Body of pancreas (tissue), 4 donors: Measurements from ENCODE around the gene GSTK1. TPM values are rescaled to one million over a fixed set of nuclear protein-coding genes. Genes with fewer than 3 reads are reported as not detected.

Experiments
- ATAC-seq: fragments of 150-250 bp; one replicate; pipeline ENCODE4 v1.9.1; 2016
- DNase-seq, 4 donors: peaks; one replicate each; pipeline ENCODE4 v3.0.0-alpha.2; 2019
- H3K27ac ChIP-seq, 4 donors: fragments of 200-600 bp; sonication (generic); 1 replicate in 3 of 4; 2 replicates in 1 of 4; pipeline versions ENCODE4 v1.5.1 to v1.6.1; 2016 to 2019; ENCODE audit warnings: mild to moderate bottlenecking in 1 of 4, mixed read lengths in 1 of 4, moderate library complexity in 1 of 4
- H3K27me3 ChIP-seq, 2 donors: fragments of 200-600 bp; sonication (generic); one replicate each; pipeline ENCODE4 v1.6.0; 2016; ENCODE audit warnings: mild to moderate bottlenecking in 1 of 2
- H3K36me3 ChIP-seq, 2 donors: fragments of 200-600 bp; sonication (generic); replicated peaks in 1 of 2; 2 replicates each; pipeline ENCODE4 v1.5.1; 2016; ENCODE audit warnings: low read depth in 2 of 2; ENCODE audit not compliant: insufficient read depth in 1 of 2
- H3K4me1 ChIP-seq: fragments of 200-600 bp; sonication (generic); one replicate; pipeline ENCODE4 v1.6.0; 2016
- H3K4me3 ChIP-seq, 2 donors: fragments of 200-600 bp; sonication (generic); 1 replicate in 1 of 2; 2 replicates in 1 of 2; pipeline ENCODE4 v1.5.1; 2016 to 2019
- H3K9me3 ChIP-seq, 3 donors: fragments of 200-600 bp; sonication (generic); 1 replicate in 2 of 3; 2 replicates in 1 of 3; pipeline ENCODE4 v1.5.1; 2016
- CTCF ChIP-seq, 7 experiments: fragments of 450-650 bp in 4 of 7; fragments of 200-600 bp in 3 of 7; sonication (generic) in 3 of 7; IDR thresholded peaks; one replicate each; pipeline ENCODE4 v1.5.1; 2016 to 2019; ENCODE audit warnings: antibody characterized with exemption in 7 of 7
- POLR2A ChIP-seq, 3 donors: fragments of 450-650 bp; IDR thresholded peaks; one replicate each; pipeline ENCODE4 v1.6.1; 2016; ENCODE audit warnings: antibody characterized with exemption in 3 of 3, mild to moderate bottlenecking in 2 of 3
- WGBS, 2 donors: methylation state at CpG; one replicate each; pipeline ENCODE4 v1.1.5; 2017; 5-methylcytosine and 5-hydroxymethylcytosine counted together
- intact Hi-C: fragments of 100-400 bp; cut with DNase I; formaldehyde crosslinking; loops from one replicate; pipeline ENCODE4 v1.15.1; 2023
- total RNA-seq, 2 donors: library from RNA; depleted of rRNA; stranded (reverse); fragments of >200 nt; gene quantifications; one replicate each; pipeline ENCODE4 v1.1.0, GENCODE V29; 2016

GSTK1 gene
- total RNA-seq, 2 donors from 2014 or later, result 75.8 to 109 TPM

GRCh38 chr7:143280566-143280965 is 17.3 kb downstream of the GSTK1 start:
- ATAC-seq (no peak), DNase-seq (no peak)
- no peaks in the 10 kb centered on the region for H3K9me3 ChIP-seq
- no peak overlapping the region for H3K4me3 ChIP-seq
- TF ChIP-seq CTCF (IDR thresholded peaks at IDR 0.05) (no peak), POLR2A (IDR thresholded peaks at IDR 0.05) (no peak)
- WGBS, 2 donors, result 77 to 83% methylated on average over 2 of the region's 2 CpGs
- no peaks in the 10 kb centered on the region for H3K36me3 ChIP-seq
- H3K27ac ChIP-seq, result peak overlapping the region in 3 of 4 donors; percentile 75 to 78 (median 77)
- no peaks in the 10 kb centered on the region for H3K27me3 ChIP-seq
- H3K4me1 ChIP-seq, result peaks cover 43% of the 10 kb centered on the region
- intact Hi-C loops, result no loop called here

GRCh38 chr7:143281529-143281928 is 18.3 kb downstream of the GSTK1 start:
- Histone ChIP-seq H3K27me3 (no peaks in the 10 kb centered on the region), H3K4me1 (peaks cover 51% of the 10 kb centered on the region), H3K36me3 (no peaks in the 10 kb centered on the region), H3K4me3 (no peak overlapping the region), H3K9me3 (no peaks in the 10 kb centered on the region), H3K27ac (no peak overlapping the region)
- TF ChIP-seq POLR2A (IDR thresholded peaks at IDR 0.05) (no peak), CTCF (IDR thresholded peaks at IDR 0.05) (no peak)
- intact Hi-C loops, result no loop called here
- DNase-seq (no peak), ATAC-seq (no peak)
- 73 to 79% methylated on average over 2 of the region's 2 CpGs for WGBS, 2 donors

- H3K4me1 ChIP-seq, result peaks cover 54% of the 10 kb centered on the region
- H3K36me3 ChIP-seq, result no peaks in the 10 kb centered on the region
- 90 to 97% methylated on average over 8 of the region's 8 CpGs for WGBS, 2 donors
- ATAC-seq (no peak), DNase-seq (no peak)
- H3K27ac ChIP-seq, result no peak overlapping the region
- H3K9me3 ChIP-seq, result no peaks in the 10 kb centered on the region
- H3K4me3 ChIP-seq, result no peak overlapping the region
- TF ChIP-seq POLR2A (IDR thresholded peaks at IDR 0.05) (no peak), CTCF (IDR thresholded peaks at IDR 0.05) (no peak)
- intact Hi-C loops, result no loop called here
- H3K27me3 ChIP-seq, result no peaks in the 10 kb centered on the region
Observed at GRCh38 chr7:143282124-143282523, 18.9 kb downstream of the GSTK1 start.

- Histone ChIP-seq H3K9me3 (no peaks in the 10 kb centered on the region), H3K27me3 (no peaks in the 10 kb centered on the region), H3K36me3 (no peaks in the 10 kb centered on the region), H3K4me1 (peaks cover 62% of the 10 kb centered on the region), H3K4me3 (no peak overlapping the region), H3K27ac (peak overlapping the region; percentile 4 to 78 (median 62))
- ATAC-seq (no peak), DNase-seq (no peak)
- no peak for TF ChIP-seq CTCF (IDR thresholded peaks at IDR 0.05)
- WGBS, 2 donors, result 80 to 81% methylated on average over 4 of the region's 4 CpGs
- intact Hi-C loops, result no loop called here
Observed at GRCh38 chr7:143283381-143283780, 20.1 kb downstream of the GSTK1 start.
